ENCODE data around the gene RAD51B.

- TF ChIP-seq CBFB (CRISPR knock-in tag; IDR thresholded peaks at IDR 0.05; ENCODE audit: low read depth) = no peak
- no peak for TF ChIP-seq CTCF (IDR thresholded peaks at IDR 0.05)
- no peak for TF ChIP-seq JUN (CRISPR knock-in tag; IDR thresholded peaks at IDR 0.05)
- TF ChIP-seq, protein P1, sequence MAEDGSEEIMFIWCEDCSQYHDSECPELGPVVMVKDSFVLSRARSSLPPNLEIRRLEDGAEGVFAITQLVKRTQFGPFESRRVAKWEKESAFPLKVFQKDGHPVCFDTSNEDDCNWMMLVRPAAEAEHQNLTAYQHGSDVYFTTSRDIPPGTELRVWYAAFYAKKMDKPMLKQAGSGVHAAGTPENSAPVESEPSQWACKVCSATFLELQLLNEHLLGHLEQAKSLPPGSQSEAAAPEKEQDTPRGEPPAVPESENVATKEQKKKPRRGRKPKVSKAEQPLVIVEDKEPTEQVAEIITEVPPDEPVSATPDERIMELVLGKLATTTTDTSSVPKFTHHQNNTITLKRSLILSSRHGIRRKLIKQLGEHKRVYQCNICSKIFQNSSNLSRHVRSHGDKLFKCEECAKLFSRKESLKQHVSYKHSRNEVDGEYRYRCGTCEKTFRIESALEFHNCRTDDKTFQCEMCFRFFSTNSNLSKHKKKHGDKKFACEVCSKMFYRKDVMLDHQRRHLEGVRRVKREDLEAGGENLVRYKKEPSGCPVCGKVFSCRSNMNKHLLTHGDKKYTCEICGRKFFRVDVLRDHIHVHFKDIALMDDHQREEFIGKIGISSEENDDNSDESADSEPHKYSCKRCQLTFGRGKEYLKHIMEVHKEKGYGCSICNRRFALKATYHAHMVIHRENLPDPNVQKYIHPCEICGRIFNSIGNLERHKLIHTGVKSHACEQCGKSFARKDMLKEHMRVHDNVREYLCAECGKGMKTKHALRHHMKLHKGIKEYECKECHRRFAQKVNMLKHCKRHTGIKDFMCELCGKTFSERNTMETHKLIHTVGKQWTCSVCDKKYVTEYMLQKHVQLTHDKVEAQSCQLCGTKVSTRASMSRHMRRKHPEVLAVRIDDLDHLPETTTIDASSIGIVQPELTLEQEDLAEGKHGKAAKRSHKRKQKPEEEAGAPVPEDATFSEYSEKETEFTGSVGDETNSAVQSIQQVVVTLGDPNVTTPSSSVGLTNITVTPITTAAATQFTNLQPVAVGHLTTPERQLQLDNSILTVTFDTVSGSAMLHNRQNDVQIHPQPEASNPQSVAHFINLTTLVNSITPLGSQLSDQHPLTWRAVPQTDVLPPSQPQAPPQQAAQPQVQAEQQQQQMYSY (CRISPR knock-in tag; IDR thresholded peaks at IDR 0.05) = no peak
Measured at GRCh38 chr14:68283378-68284123, 464.0 kb downstream of the RAD51B start.
